Measurements from ENCODE around the gene MEF2B. TPM values are rescaled to one million over a fixed set of nuclear protein-coding genes. Genes with fewer than 3 reads are reported as not detected.

The MEF2B gene
- total RNA-seq, 3 donors from 2014 or later: 1.5 to 3.0 (median 2.5) TPM

- H3K4me3 ChIP-seq: no peak overlapping the region
- intact Hi-C loops (cut with DNase I, micrococcal nuclease): no loop called here
- no peaks in the 10 kb centered on the region for H3K4me1 ChIP-seq (ENCODE audit: low read depth)
- no peak for TF ChIP-seq CTCF (IDR thresholded peaks at IDR 0.05)
- no peaks in the 10 kb centered on the region for H3K9me3 ChIP-seq
- H3K36me3 ChIP-seq (ENCODE audit: low read depth): no peaks in the 10 kb centered on the region
- DNase-seq (no peak), ATAC-seq (no peak)
These were observed 44.1 kb upstream of the MEF2B start for GRCh38 chr19:19214159-19214490.

GRCh38 chr19:19213426-19214158, 43.5 kb upstream of the MEF2B start:
- no peak for TF ChIP-seq CTCF (IDR thresholded peaks at IDR 0.05)
- Histone ChIP-seq H3K4me1 (ENCODE audit: low read depth) (no peaks in the 10 kb centered on the region), H3K36me3 (ENCODE audit: low read depth) (no peaks in the 10 kb centered on the region), H3K4me3 (no peak overlapping the region), H3K9me3 (no peaks in the 10 kb centered on the region)
- intact Hi-C loops (cut with DNase I, micrococcal nuclease): no loop called here
- ATAC-seq (no peak), DNase-seq (no peak)

GRCh38 chr19:19212916-19213315, 42.9 kb upstream of the MEF2B start:
- no peak for TF ChIP-seq CTCF (IDR thresholded peaks at IDR 0.05)
- no peak for ATAC-seq
- no peak for DNase-seq
- Histone ChIP-seq H3K36me3 (ENCODE audit: low read depth) (no peaks in the 10 kb centered on the region), H3K4me3 (no peak overlapping the region), H3K4me1 (ENCODE audit: low read depth) (no peaks in the 10 kb centered on the region), H3K9me3 (no peaks in the 10 kb centered on the region)
- intact Hi-C loops (cut with DNase I, micrococcal nuclease): no loop called here

GRCh38 chr19:19211499-19212420, 41.7 kb upstream of the MEF2B start, which contains the start of gene NCAN:
Gene NCAN (plus strand): TSS chr19:19211958. CDS start chr19:19216954, 4,996 bp downstream.
- Histone ChIP-seq H3K4me3 (no peak within 1 kb of the TSS), H3K36me3 (ENCODE audit: low read depth) (no peaks in the 10 kb centered on the region), H3K9me3 (no peaks in the 10 kb centered on the region), H3K4me1 (ENCODE audit: low read depth) (no peaks in the 10 kb centered on the region)
- TF ChIP-seq CTCF (IDR thresholded peaks at IDR 0.05): no peak
- DNase-seq (no peak), ATAC-seq (no peak)
- intact Hi-C loops (cut with DNase I, micrococcal nuclease): no loop called here

GRCh38 chr19:19209372-19209771, 39.3 kb upstream of the MEF2B start:
- H3K36me3 ChIP-seq (ENCODE audit: low read depth): no peaks in the 10 kb centered on the region
- H3K4me1 ChIP-seq (ENCODE audit: low read depth): no peaks in the 10 kb centered on the region
- H3K4me3 ChIP-seq: no peak overlapping the region
- no peak for TF ChIP-seq CTCF (IDR thresholded peaks at IDR 0.05)
- no peak for ATAC-seq
- intact Hi-C loops (cut with DNase I, micrococcal nuclease): no loop called here
- DNase-seq: no peak
- no peaks in the 10 kb centered on the region for H3K9me3 ChIP-seq

Data from mucosa of descending colon (tissue), 3 donors.